GM12878 (cell line): ENCODE data around the gene ZNF394. TPM values are rescaled to one million over a fixed set of nuclear protein-coding genes. Genes with fewer than 3 reads are reported as not detected.

Experiments used
- ATAC-seq: fragments of 200-7000 bp; cut with Tn5 transposase; 3 replicates; pipeline ENCODE4 v1.9.1; 2020; ENCODE audit warnings: mild to moderate bottlenecking, moderate library complexity
- BruUV-seq: library from RNA; stranded (reverse); fragments of 400-500 nt; replicated peaks from 2 replicates; lab custom pipeline; 2021; lab: Mats Ljungman, UMichigan
- CTCF ChIA-PET: fragments of 300-600 bp; sonication (Branson Sonifier 250); formaldehyde crosslinking; extraction: SDS; loops from one replicate; lab custom pipeline; 2021; ENCODE audit warnings: inconsistent platforms; lab: Yijun Ruan, JAX
- POLR2A ChIA-PET: fragments of 350-600 bp; formaldehyde crosslinking; extraction: SDS; loops from one replicate; lab custom pipeline; 2021; ENCODE audit warnings: inconsistent platforms; lab: Charles Lee
- RAD21 ChIA-PET: fragments of 300-600 bp; sonication (Branson Sonifier 250); formaldehyde crosslinking; loops from one replicate; lab custom pipeline; 2023; ENCODE audit warnings: antibody characterized with exemption; ENCODE audit not compliant: unreplicated experiment; lab: Charles Lee
- SMC1A ChIA-PET: fragments of 300-600 bp; sonication (Branson Sonifier 250); formaldehyde crosslinking; loops from one replicate; lab custom pipeline; 2023; ENCODE audit not compliant: unreplicated experiment, uncharacterized antibody; lab: Charles Lee
- DNase-seq: peaks from one replicate; pipeline ENCODE4 v3.0.0-alpha.2; 2011; ENCODE audit warnings: low read depth, low spot score
- FAIRE-seq: peaks from 3 replicates; lab custom pipeline; 2011; peaks lifted over from hg19 to GRCh38; lab: Jason Lieb, UNC
- H2AFZ ChIP-seq: 2 replicates; pipeline ENCODE4 v1.6.0; 2011; ENCODE audit warnings: low read depth, low read length, control low read depth; ENCODE audit not compliant: control insufficient read depth
- H3K27ac ChIP-seq: 2 replicates; pipeline ENCODE4 v1.5.1; 2011; ENCODE audit warnings: control low read depth; ENCODE audit not compliant: control insufficient read depth, insufficient read depth
- H3K27me3 ChIP-seq, 2 experiments: replicated peaks in 1 of 2; 2 replicates each; pipeline versions ENCODE4 v1.6.0 to v1.6.1; 2011; ENCODE audit warnings: low read length in 1 of 2; ENCODE audit not compliant: control insufficient read depth in 2 of 2, insufficient read depth in 2 of 2
- H3K36me3 ChIP-seq, 2 experiments: 2 replicates each; pipeline ENCODE4 v1.5.1; 2011; ENCODE audit warnings: low read length in 1 of 2; ENCODE audit not compliant: control insufficient read depth in 2 of 2, insufficient read depth in 2 of 2
- H3K4me1 ChIP-seq: 2 replicates; pipeline ENCODE4 v1.6.1; 2011; ENCODE audit warnings: mild to moderate bottlenecking, low read length, moderate library complexity, mixed read lengths; ENCODE audit not compliant: control insufficient read depth, insufficient read depth
- H3K4me2 ChIP-seq: 2 replicates; pipeline ENCODE4 v1.6.0; 2011; ENCODE audit warnings: control low read depth; ENCODE audit not compliant: control insufficient read depth, insufficient read depth
- H3K4me3 ChIP-seq: fragments of 200-600 bp; sonication (generic); 2 replicates; pipeline ENCODE4 v1.5.1; 2016
- H3K79me2 ChIP-seq: 2 replicates; pipeline ENCODE4 v1.6.0; 2011; ENCODE audit warnings: low read length; ENCODE audit not compliant: control insufficient read depth, insufficient read depth
- H3K9ac ChIP-seq: 2 replicates; pipeline ENCODE4 v1.8.0; 2011; ENCODE audit warnings: low read length, control low read depth, mixed read lengths; ENCODE audit not compliant: control insufficient read depth, insufficient read depth
- H3K9me3 ChIP-seq: replicated peaks from 3 replicates; pipeline ENCODE4 v1.5.1; 2011; ENCODE audit warnings: mild to moderate bottlenecking, low read length; ENCODE audit not compliant: control insufficient read depth, insufficient read depth
- H4K20me1 ChIP-seq: 2 replicates; pipeline ENCODE4 v1.6.0; 2011; ENCODE audit not compliant: control insufficient read depth, insufficient read depth
- BCL11A ChIP-seq: IDR thresholded peaks from 2 replicates; pipeline ENCODE4 v1.6.1; 2011; ENCODE audit warnings: low read depth, low read length
- CTCF ChIP-seq, 3 experiments: IDR thresholded peaks in 2 of 3; conservative IDR thresholded peaks in 1 of 3; 2 replicates each; pipeline ENCODE4 v1.5.1; 2011; ENCODE audit warnings: low read depth in 3 of 3, low read length in 3 of 3, mild to moderate bottlenecking in 3 of 3, control low read depth in 2 of 3, moderate library complexity in 2 of 3, inconsistent platforms in 1 of 3, mixed read lengths in 1 of 3; ENCODE audit not compliant: control insufficient read depth in 2 of 3, insufficient read depth in 1 of 3; ENCODE audit errors: extremely low read depth in 1 of 3
- HSF1 ChIP-seq: fragments of 150-350 bp; IDR thresholded peaks from 2 replicates; pipeline ENCODE4 v1.6.1; 2014; ENCODE audit warnings: mild to moderate bottlenecking, low read depth, low read length
- IKZF2 ChIP-seq, 2 experiments: fragments of 450-650 bp; IDR thresholded peaks; 2 replicates each; pipeline ENCODE4 v1.6.1; 2017; ENCODE audit warnings: mild to moderate bottlenecking in 2 of 2, moderate library complexity in 2 of 2
- MAX ChIP-seq: IDR thresholded peaks from 2 replicates; pipeline ENCODE4 v1.6.1; 2012; ENCODE audit warnings: low read depth, low read length, improper control_type of control experiment
- MXI1 ChIP-seq: fragments of 150-350 bp; IDR thresholded peaks from 2 replicates; pipeline ENCODE4 v1.6.1; 2011; ENCODE audit warnings: low read depth, mild to moderate bottlenecking, inconsistent platforms, low read length, improper control_type of control experiment
- NR2C2 ChIP-seq: IDR thresholded peaks from 2 replicates; pipeline ENCODE4 v1.6.1; 2011; ENCODE audit warnings: borderline replicate concordance, low read depth; ENCODE audit not compliant: control insufficient read depth, insufficient read length
- WGBS: methylation state at CpG from one replicate; pipeline ENCODE4 v1.1.6; 2016; ENCODE audit warnings: low lambda C conversion rate; ENCODE audit not compliant: insufficient replicate concordance, insufficient coverage; ENCODE audit errors: missing lambda C conversion rate; 5-methylcytosine and 5-hydroxymethylcytosine counted together
- in situ Hi-C: fragments of 300-500 bp; cut with MboI; formaldehyde crosslinking; loops from 9 replicates; pipeline ENCODE4 v1.14.3; 2018; ENCODE audit warnings: mixed read lengths
- intact Hi-C: fragments of 100-400 bp; cut with micrococcal nuclease; formaldehyde crosslinking; loops from one replicate; pipeline ENCODE4 v1.14.2; 2022; ENCODE audit not compliant: unreplicated experiment
- polyA plus RNA-seq, 11 experiments: library from polyadenylated mRNA; depleted of rRNA in 4 of 11; unstranded in 6 of 11; stranded (reverse) in 5 of 11; fragments of >200 nt; fragmentation: Nextera tagmentation in 4 of 11; fragmentation: Illumina TruSeq in 1 of 11; extraction: Ambion mirVana in 4 of 11; extraction: Trizol in 1 of 11; gene quantifications; 1 replicate in 1 of 11; 2 replicates in 10 of 11; pipeline versions ENCODE4 v1.2.1 to v1.2.3, GENCODE V29; 2011 to 2016; ENCODE audit warnings: inconsistent platforms in 2 of 11, missing spikeins in 2 of 11, low read depth in 1 of 11
- total RNA-seq, 4 experiments: library from RNA; depleted of rRNA in 3 of 4; stranded (reverse); fragments of >200 nt in 3 of 4; fragmentation: Illumina TruSeq in 1 of 4; extraction: Trizol in 1 of 4; gene quantifications; 2 replicates each; pipeline versions ENCODE4 v1.2.1 to v1.2.3, GENCODE V29; 2013 to 2021

Gene ZNF394
- total and polyA plus RNA-seq, 10 of the 15 experiments (the other 5 are each of a cell fraction or from before 2014, with no cell fraction given): 2.5 to 26.8 (median 22.7) TPM

- TF ChIP-seq HSF1 (no peak), MAX (no peak), IKZF2 (IDR thresholded peaks at IDR 0.05) (no peak), MXI1 (no peak), BCL11A (no peak)
Measured at GRCh38 chr7:99448855-99449254, 51.2 kb downstream of the ZNF394 start (continued).

GRCh38 chr7:99447943-99448342, 52.1 kb downstream of the ZNF394 start:
- no peak overlapping the region for H3K4me3 ChIP-seq
- intact Hi-C loops: no loop called here
- no peaks in the 10 kb centered on the region for H3K79me2 ChIP-seq
- H4K20me1 ChIP-seq: no peaks in the 10 kb centered on the region
- no peak overlapping the region for H2AFZ ChIP-seq
- no TSS peak for BruUV-seq
- ChIA-PET SMC1A (no interaction called here), RAD21 (no interaction called here), CTCF (interaction anchor here (0.6 to 0.7 kb wide), 2 partner anchors 392 to 543 kb away, joined by 3 to 4 read pairs; no protein-coding TSS in a partner anchor), POLR2A (interaction anchor here (0.7 kb wide), 1 partner anchor 10 kb away, joined by 9 read pairs; no protein-coding TSS in a partner anchor)
- H3K27me3 ChIP-seq: no peaks in the 10 kb centered on the region
- ATAC-seq (peak; percentile 79), DNase-seq (no peak), FAIRE-seq (no peak)
- 93% methylated on average over 10 of the region's 10 CpGs for WGBS
- H3K27ac ChIP-seq: no peak overlapping the region
- no peaks in the 10 kb centered on the region for H3K9me3 ChIP-seq
- peaks cover 28 to 40% of the 10 kb centered on the region in 2 experiments; a peak in 3 of 4 replicates for H3K36me3 ChIP-seq
- in situ Hi-C loops: no loop called here
- no peaks in the 10 kb centered on the region for H3K4me1 ChIP-seq
- no peak for TF ChIP-seq NR2C2
- TF ChIP-seq CTCF (IDR thresholded peaks at IDR 0.05 in 2 of 3, conservative IDR thresholded peaks at IDR 0.05 in 1 of 3; ENCODE audit: control insufficient read depth in 2 of 3, extremely low read depth in 1 of 3, insufficient read depth in 1 of 3, low read depth in 3 of 3, low read length in 3 of 3): peak in 1 of 3 experiments; percentile 50; a peak in 2 of 6 replicates
- H3K9ac ChIP-seq: no peak overlapping the region
- H3K4me2 ChIP-seq: no peak overlapping the region
